Measurements from ENCODE around the gene CDCP2.

GRCh38 chr1:54177726-54178125, 24.9 kb upstream of the CDCP2 start:
- TF ChIP-seq CTCF (conservative IDR thresholded peaks at IDR 0.05), result no peak
- TF ChIP-seq EZH2 (IDR thresholded peaks at IDR 0.05; ENCODE audit: low read depth), result no peak

Data from PC-9 (cell line).